Calu3 (cell line): ENCODE measurements around the gene AK4. TPM values are rescaled to one million over a fixed set of nuclear protein-coding genes. Genes with fewer than 3 reads are reported as not detected.

Experiments used
- BruUV-seq: library from RNA; stranded (reverse); fragments of 400-500 nt; replicated peaks from 2 replicates; lab custom pipeline; 2021; lab: Mats Ljungman, UMichigan
- CTCF ChIA-PET: fragments of 300-600 bp; sonication (Branson Sonifier 250); formaldehyde crosslinking; loops from one replicate; lab custom pipeline; 2022; ENCODE audit warnings: antibody characterized with exemption; lab: Charles Lee
- DNase-seq: peaks from one replicate; pipeline ENCODE4 v3.0.0; 2022
- H3K27ac Mint-ChIP-seq: one replicate; pipeline ENCODE4 v1.8.0; 2022; ENCODE audit warnings: mixed read lengths; ENCODE audit not compliant: unreplicated experiment
- H3K27me3 Mint-ChIP-seq: one replicate; pipeline ENCODE4 v1.8.0; 2022; ENCODE audit warnings: mixed read lengths; ENCODE audit not compliant: unreplicated experiment
- H3K36me3 Mint-ChIP-seq: one replicate; pipeline ENCODE4 v1.8.0; 2022; ENCODE audit warnings: mild to moderate bottlenecking, moderate library complexity, mixed read lengths; ENCODE audit not compliant: insufficient read depth, unreplicated experiment
- H3K4me1 Mint-ChIP-seq: one replicate; pipeline ENCODE4 v1.8.0; 2022; ENCODE audit warnings: mild to moderate bottlenecking, low read depth, mixed read lengths; ENCODE audit not compliant: unreplicated experiment
- H3K4me3 Mint-ChIP-seq: one replicate; pipeline ENCODE4 v1.8.0; 2022; ENCODE audit warnings: mild to moderate bottlenecking, low read depth, moderate library complexity, mixed read lengths; ENCODE audit not compliant: unreplicated experiment
- H3K9me3 Mint-ChIP-seq: one replicate; pipeline ENCODE4 v1.8.0; 2022; ENCODE audit warnings: low read depth, mixed read lengths; ENCODE audit not compliant: unreplicated experiment
- CTCF ChIP-seq: fragments of 200-600 bp; IDR thresholded peaks from one replicate; pipeline ENCODE4 v1.8.0; 2022; ENCODE audit warnings: antibody characterized with exemption; ENCODE audit not compliant: unreplicated experiment
- intact Hi-C: fragments of 100-400 bp; cut with micrococcal nuclease; formaldehyde crosslinking; loops from one replicate; pipeline ENCODE4 v1.10.0; 2022; ENCODE audit not compliant: unreplicated experiment
- total RNA-seq: library from RNA; stranded (reverse); gene quantifications from 2 replicates; pipeline ENCODE4 v1.2.3, GENCODE V29; 2022

The AK4 gene
- total RNA-seq, 1 experiment from 2014 or later, result 49.9 TPM

GRCh38 chr1:65210325-65210724, 62.3 kb downstream of the AK4 start:
- no peaks in the 10 kb centered on the region for H3K27me3 Mint-ChIP-seq
- BruUV-seq, result no TSS peak
- DNase-seq, result no peak
- H3K9me3 Mint-ChIP-seq, result no peaks in the 10 kb centered on the region
- TF ChIP-seq CTCF, result no peak
- no peak overlapping the region for H3K4me3 Mint-ChIP-seq
- H3K27ac Mint-ChIP-seq, result no peak overlapping the region
- intact Hi-C loops, result no loop called here
- H3K4me1 Mint-ChIP-seq, result peaks cover under 1% of the 10 kb centered on the region
- CTCF ChIA-PET, result interaction anchor here (2.7 kb wide), 1 partner anchor 146 kb away, joined by 17 read pairs; no protein-coding TSS in a partner anchor
- H3K36me3 Mint-ChIP-seq, result no peaks in the 10 kb centered on the region

- intact Hi-C loops, result no loop called here
- TF ChIP-seq CTCF, result no peak
- no peaks in the 10 kb centered on the region for H3K27me3 Mint-ChIP-seq
Measured at GRCh38 chr1:65211331-65211730, 63.3 kb downstream of the AK4 start.

GRCh38 chr1:65213271-65214023, 65.4 kb downstream of the AK4 start:
- DNase-seq, result no peak
- intact Hi-C loops, result no loop called here
- Mint-ChIP-seq H3K4me1 (peaks cover 6% of the 10 kb centered on the region), H3K4me3 (no peak overlapping the region), H3K27ac (no peak overlapping the region), H3K27me3 (no peaks in the 10 kb centered on the region), H3K9me3 (no peaks in the 10 kb centered on the region), H3K36me3 (no peaks in the 10 kb centered on the region)
- no TSS peak for BruUV-seq
- no peak for TF ChIP-seq CTCF
- CTCF ChIA-PET, result no interaction called here

More at GRCh38 chr1:65211331-65211730, 63.3 kb downstream of the AK4 start:
- Mint-ChIP-seq H3K36me3 (no peaks in the 10 kb centered on the region), H3K9me3 (no peaks in the 10 kb centered on the region), H3K4me1 (peaks cover 6% of the 10 kb centered on the region), H3K4me3 (no peak overlapping the region), H3K27ac (no peak overlapping the region)
- CTCF ChIA-PET, result no interaction called here
- no TSS peak for BruUV-seq
- DNase-seq, result no peak

- no peaks in the 10 kb centered on the region for H3K36me3 Mint-ChIP-seq
- intact Hi-C loops, result no loop called here
- CTCF ChIA-PET, result no interaction called here
Measured at GRCh38 chr1:65214340-65215027, 66.5 kb downstream of the AK4 start.

More at GRCh38 chr1:65214340-65215027, 66.5 kb downstream of the AK4 start:
- Mint-ChIP-seq H3K4me3 (no peak overlapping the region), H3K4me1 (peaks cover 6% of the 10 kb centered on the region), H3K9me3 (no peaks in the 10 kb centered on the region), H3K27me3 (no peaks in the 10 kb centered on the region), H3K27ac (no peak overlapping the region)
- no peak for TF ChIP-seq CTCF
- no TSS peak for BruUV-seq
- DNase-seq, result no peak
